GM15510 (cell line): ENCODE data around the gene FGF22.

ENCODE experiments used
- POLR2A ChIP-seq: IDR thresholded peaks from 3 replicates; pipeline ENCODE4 v1.6.1; 2011; ENCODE audit warnings: borderline replicate concordance; ENCODE audit not compliant: insufficient read length; ENCODE audit errors: extremely low read depth

FGF22 gene

DNA sequence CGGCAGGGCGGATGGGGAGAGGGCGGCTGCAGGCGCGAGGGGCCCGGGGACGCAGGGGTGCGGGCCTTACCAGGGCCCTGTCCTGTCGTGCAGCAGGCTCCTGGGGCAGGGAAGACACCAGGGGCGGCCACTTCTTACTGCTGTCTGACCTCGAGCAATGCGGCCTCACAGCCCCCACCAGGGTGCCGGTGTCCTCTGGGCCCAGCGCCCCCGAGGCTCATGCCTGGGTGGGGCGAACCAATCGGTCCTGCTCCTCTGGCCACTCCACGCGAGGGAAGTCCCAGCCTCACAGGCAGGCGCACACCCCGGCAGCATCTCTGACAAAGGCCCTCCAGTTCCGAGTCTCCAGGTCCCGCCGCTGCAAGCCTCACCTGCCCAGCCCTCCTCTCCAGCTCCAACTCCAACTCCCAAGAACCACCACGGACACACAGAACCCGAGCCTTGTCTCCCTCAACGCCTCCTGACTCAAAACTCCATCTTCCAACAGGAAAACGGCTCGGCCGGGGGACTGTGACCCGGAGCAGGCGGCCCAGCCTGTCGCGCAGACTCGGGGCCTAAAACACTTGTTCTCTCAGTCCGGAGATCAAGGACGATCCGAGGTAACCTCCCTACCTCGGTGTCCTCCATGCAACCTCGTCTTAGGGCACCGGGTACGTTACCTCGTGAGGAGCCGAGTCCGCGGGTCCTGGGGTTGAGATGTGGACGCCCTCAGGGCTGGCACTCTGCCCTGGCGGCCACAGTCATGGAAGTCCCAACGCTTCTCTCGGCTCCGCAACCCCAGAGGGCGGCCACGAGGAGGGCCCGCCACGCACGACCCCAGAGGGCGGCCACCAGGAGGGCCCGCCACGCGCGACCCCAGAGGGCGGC lies 6.5 kb downstream of the FGF22 start:
- no peak for TF ChIP-seq POLR2A

DNA sequence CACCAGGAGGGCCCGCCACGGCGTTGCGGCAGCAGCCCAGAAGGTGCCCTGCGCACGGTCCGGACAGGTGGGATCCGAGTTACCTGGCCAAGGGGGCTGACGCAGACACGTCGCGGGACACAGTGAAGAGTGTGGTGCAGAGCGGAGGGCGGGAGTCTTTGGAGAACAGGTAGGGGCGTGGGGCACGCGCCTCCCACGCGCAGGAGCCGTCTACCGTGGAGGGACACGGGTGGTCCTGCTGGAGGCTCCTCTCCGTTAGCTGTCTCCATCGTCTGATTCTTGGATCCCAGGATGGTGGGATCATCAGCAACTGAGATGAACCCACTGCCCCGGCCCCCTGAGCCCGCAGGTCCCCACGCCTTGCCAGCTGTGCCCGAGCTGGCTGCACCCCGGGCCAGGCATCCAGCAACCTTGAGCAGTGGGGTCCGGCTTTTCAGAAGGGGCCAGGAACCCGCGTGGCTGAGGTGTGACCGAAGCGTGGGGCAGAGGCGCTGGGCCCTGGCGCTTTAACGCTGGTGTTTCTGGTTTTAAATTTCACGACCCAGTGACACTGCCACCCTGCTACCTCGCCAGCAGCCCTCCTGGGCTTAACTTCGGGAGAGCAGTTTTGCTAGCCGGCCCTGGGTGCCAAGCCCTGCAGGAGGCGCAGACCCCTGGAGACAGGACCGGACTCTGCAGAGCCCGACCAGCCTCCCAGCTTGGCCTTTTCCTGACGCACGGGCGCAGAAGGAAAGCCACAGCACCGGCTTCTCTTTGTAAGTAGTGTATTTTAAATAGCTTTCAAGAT lies 7.3 kb downstream of the FGF22 start:
- TF ChIP-seq POLR2A, result no peak

DNA sequence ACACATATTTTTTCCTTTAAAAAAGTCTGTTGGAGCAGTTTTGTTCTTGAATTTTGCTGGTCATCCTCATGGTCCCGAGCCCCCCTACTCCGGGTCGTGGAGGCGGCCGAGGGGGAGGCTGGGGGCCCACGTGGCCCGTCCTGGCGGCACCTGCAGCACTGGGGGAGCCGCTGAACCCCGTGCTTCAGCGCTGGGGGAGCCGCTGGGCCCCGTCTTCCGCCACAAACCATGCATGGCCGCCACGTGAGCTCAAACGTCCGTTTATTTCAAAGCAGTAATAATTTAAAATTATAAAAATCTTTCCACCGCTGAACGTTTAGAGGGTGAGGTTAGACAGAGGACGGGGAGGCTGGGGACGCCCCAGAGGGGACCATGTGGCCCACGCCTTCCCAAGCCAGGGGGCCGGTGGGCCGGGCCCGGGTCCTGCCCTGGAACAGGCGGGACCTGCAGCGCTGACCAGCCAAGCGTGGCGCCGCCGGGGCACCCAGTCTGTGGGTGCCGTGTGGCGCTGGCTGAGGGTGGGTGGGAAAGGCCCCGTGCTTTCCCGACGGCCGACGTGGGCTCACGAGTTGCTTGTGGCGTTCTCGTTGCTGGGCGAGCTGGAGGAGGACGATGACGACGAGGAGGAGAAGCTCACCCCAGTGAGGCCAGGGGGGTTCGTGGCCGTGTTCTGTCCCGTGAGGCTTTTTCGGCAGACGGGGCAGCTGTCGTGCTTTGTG lies 8.0 kb downstream of the FGF22 start:
- no peak for TF ChIP-seq POLR2A

DNA sequence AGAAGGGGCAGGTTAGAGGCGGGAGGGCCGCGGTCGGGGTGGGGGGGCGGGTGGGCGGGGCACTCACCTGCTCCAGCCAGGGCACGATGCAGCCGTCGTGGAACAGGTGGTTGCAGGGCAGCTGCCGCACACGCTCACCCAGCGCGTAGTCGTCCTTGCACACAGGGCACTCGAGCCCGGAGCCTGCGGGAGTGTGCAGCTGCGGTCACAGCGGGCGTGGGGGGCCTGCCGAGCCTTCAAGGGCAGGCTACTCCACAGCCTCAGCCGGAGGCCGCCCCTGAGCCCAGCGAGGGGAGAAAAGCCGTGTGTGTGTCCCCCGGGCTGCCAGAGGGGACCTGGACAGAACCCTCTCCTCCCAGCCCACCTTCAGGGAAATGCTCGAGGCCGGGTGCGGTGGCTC lies 8.6 kb downstream of the FGF22 start:
- TF ChIP-seq POLR2A, result no peak

- no peak for TF ChIP-seq POLR2A
Observed at GRCh38 chr19:648904-649801, 9.5 kb downstream of the FGF22 start.

- no peak for TF ChIP-seq POLR2A
Observed at GRCh38 chr19:650121-650520, 10.4 kb downstream of the FGF22 start.

DNA sequence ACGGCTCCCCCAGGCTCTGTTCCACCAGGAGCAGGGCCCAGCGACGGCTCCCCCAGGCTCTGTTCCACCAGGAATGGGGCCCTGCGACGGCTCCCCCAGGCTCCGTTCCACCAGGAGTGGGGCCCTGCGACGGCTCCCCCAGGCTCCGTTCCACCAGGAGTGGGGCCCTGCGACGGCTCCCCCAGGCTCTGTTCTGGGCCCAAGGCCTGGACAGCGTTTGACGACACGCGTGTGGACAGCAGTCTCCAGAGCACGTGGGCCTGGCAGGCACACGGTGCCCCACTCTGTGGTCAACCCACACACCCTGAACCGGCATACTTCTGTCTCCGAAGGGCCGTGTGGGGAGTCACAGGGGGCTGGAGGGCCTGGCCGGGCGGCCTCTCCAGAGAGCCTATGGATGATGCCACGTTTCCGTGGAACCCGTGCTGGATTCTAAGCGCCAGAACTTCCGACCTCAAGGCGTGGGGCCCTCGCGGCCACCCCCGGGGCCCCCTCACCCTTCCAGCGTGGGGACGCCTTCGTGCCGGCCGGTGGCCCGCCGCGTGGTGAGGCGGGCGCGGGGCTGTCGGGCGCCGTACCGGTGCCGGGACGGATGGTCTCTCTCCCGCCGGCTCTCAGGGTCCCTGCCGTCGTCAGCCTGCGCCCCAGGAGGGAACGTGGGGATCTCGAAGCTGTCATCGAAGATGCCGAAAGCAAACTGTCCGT lies 11.6 kb downstream of the FGF22 start:
- no peak for TF ChIP-seq POLR2A

GRCh38 chr19:651991-652390 lies 12.3 kb downstream of the FGF22 start:
- TF ChIP-seq POLR2A, result no peak

DNA sequence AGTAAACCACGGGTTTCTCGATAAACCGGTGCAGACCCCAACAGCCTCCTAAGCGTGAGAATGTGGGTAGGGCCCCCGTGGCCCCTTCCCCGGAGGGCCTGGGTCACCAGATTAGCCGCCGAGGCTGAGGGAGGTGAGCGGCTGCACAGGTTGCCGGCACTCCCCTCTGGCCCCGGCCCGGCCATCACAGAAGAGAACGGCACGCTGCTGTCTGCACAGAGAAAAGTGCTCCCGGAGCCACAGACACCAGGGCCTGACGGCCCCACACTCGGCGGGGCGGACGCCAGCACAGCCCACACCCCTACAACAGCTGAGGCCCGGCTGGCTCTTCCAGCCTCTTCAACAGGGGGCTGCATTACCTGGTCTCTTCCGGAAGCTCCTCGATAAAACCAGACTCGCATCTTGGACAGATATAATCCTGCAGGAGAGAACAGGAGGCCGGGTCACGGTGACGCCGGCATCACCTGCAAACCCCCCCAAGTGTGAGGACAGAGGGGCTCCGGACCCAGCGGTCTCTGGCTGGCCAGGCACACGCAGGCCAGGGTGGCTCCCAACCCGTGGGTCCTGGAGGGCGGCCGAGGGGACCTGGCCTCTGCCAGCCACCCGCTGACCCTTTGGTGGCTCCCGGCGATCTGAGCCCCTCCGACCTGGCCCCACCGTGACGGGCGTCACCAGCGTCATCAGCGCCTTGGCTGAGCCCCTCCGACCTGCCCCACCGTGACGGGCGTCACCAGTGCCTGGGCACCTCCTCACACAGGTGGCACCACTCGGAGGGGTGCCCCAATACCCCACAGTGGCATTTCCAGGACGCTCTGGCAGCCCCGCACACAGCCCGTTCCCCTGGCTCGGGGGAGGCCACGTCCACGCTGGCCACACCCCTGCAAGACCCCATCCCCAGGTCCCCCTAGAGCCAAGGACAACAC lies 13.0 kb downstream of the FGF22 start:
- TF ChIP-seq POLR2A, result no peak

DNA sequence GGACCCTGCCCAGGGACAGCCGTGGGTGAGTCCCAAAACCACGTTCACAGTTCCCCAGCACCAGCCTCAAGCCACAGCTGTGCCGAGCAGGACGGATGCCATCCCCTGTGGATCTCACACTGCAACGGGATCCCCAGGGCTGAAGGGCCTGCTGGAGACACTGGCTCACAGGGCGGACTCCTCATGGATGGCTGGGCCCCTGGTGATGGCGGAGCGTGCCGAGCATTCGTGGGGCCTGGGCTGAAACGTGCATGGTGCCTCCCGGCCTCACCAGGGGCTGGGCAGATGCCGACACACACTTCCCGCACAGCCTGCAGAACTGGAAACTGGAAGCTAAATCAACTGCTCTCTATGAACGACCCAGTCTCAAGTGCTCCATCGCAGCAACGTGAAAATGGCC lies 13.7 kb downstream of the FGF22 start:
- TF ChIP-seq POLR2A, result no peak

- no peak for TF ChIP-seq POLR2A
Observed at GRCh38 chr19:655691-656090, 16.0 kb downstream of the FGF22 start.

DNA sequence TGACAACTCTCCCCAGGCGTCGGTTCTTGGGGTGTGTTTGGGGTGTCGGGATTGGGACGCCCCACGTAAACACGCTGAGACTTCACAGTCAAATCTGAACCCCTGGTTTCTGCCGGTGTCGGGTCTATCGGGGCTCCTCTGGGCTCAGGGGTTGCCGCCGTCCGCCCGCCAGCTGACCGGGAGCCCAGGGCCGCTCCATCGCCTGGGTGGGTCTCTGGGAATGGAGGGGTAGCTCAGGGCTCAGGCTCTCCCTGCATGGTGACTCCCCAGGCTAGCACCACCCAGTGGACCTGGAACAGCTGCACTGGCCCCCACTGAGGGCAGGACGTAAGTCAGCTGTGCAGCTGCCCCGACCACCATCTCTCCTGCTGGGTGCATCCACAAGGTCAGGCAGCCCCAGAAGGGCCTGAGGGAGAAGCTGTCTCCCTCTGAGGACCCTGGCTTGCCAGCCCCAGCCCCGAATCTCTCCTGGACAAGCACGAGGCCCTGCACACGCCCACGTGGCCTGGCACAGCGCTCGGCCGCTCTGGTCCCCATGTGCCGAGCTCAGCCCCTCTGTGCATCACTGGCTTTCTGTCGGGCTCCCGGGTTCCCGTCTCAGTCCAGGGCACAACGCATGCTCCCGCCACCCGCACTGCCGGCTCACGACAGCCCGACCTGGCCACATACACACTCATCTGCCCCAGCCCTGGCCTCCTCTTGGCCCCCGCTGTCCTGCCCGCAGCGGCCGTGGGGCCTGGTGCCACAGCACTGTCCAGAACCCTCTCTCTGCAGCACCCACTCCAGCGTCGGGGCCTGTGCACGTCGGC lies 17.3 kb downstream of the FGF22 start:
- no peak for TF ChIP-seq POLR2A
